Endodermal cell (in vitro differentiated cells): ENCODE results near the gene C19orf47. TPM values are rescaled to one million over a fixed set of nuclear protein-coding genes. Genes with fewer than 3 reads are reported as not detected.

Source experiments
- DNase-seq: peaks from one replicate; pipeline ENCODE4 v3.0.0-alpha.2; 2017
- H3K27ac ChIP-seq: 2 replicates; pipeline ENCODE4 v1.5.1; 2013; ENCODE audit warnings: mild to moderate bottlenecking, low read depth, low read length, moderate library complexity
- H3K27me3 ChIP-seq: 2 replicates; pipeline ENCODE4 v1.6.1; 2013; ENCODE audit warnings: mild to moderate bottlenecking, low read length, moderate library complexity; ENCODE audit not compliant: insufficient read depth, control insufficient read depth, poor library complexity, severe bottlenecking
- H3K36me3 ChIP-seq: 2 replicates; pipeline ENCODE4 v1.7.0; 2013; ENCODE audit warnings: mild to moderate bottlenecking, low read length, moderate library complexity; ENCODE audit not compliant: control insufficient read depth, insufficient read depth
- H3K4me1 ChIP-seq: one replicate; pipeline ENCODE4 v1.7.0; 2013; ENCODE audit warnings: low read length; ENCODE audit not compliant: control insufficient read depth, insufficient read depth
- H3K4me3 ChIP-seq: 2 replicates; pipeline ENCODE4 v1.5.1; 2013; ENCODE audit warnings: mild to moderate bottlenecking, low read length, moderate library complexity
- H3K9ac ChIP-seq: 2 replicates; pipeline ENCODE4 v1.6.1; 2013; ENCODE audit warnings: mild to moderate bottlenecking, low read length, moderate library complexity; ENCODE audit not compliant: poor library complexity, severe bottlenecking; ENCODE audit errors: extremely low read depth
- H3K9me3 ChIP-seq: 2 replicates; pipeline ENCODE4 v1.6.1; 2013; ENCODE audit warnings: mild to moderate bottlenecking, low read length, moderate library complexity; ENCODE audit not compliant: control insufficient read depth
- H3K27ac Mint-ChIP-seq: 2 replicates; pipeline ENCODE4 v1.8.0; 2020; ENCODE audit warnings: mixed read lengths
- H3K27me3 Mint-ChIP-seq: 2 replicates; pipeline ENCODE4 v1.8.0; 2021; ENCODE audit warnings: mild to moderate bottlenecking, mixed read lengths; ENCODE audit not compliant: insufficient read depth
- H3K36me3 Mint-ChIP-seq: 2 replicates; pipeline ENCODE4 v1.8.0; 2020; ENCODE audit warnings: low read depth, mixed read lengths
- H3K4me1 Mint-ChIP-seq: 2 replicates; pipeline ENCODE4 v1.8.0; 2020; ENCODE audit warnings: mixed read lengths
- H3K4me3 Mint-ChIP-seq: 2 replicates; pipeline ENCODE4 v1.8.0; 2020; ENCODE audit warnings: mild to moderate bottlenecking, moderate library complexity, mixed read lengths
- H3K9me3 Mint-ChIP-seq: 2 replicates; pipeline ENCODE4 v1.8.0; 2020; ENCODE audit warnings: mild to moderate bottlenecking, mixed read lengths
- CTCF ChIP-seq: fragments of 200-600 bp; sonication (generic); conservative IDR thresholded peaks from 2 replicates; pipeline ENCODE4 v1.5.0; 2021; ENCODE audit warnings: antibody characterized with exemption, mild to moderate bottlenecking
- WGBS, 2 experiments: methylation state at CpG; one replicate each; pipeline versions ENCODE4 v1.1.5 to v1.1.7; 2013; ENCODE audit warnings: missing lambda C conversion rate in 2 of 2, mixed read lengths in 1 of 2; ENCODE audit not compliant: insufficient coverage in 1 of 2, insufficient read length in 1 of 2; 5-methylcytosine and 5-hydroxymethylcytosine counted together
- total RNA-seq, 2 donors: library from RNA; stranded (reverse); fragmentation: NEBNext Ultra II Directional in 1 of 2; extraction: Animal tissue kit (Norgen Biotek cat#: 25700) in 1 of 2; gene quantifications; 2 replicates in 1 of 2; 3 replicates in 1 of 2; pipeline ENCODE4 v1.2.1, GENCODE V29; 2021

Gene C19orf47
- total RNA-seq, 2 donors from 2014 or later = 15.6 to 18.1 TPM

- H3K27me3 Mint-ChIP-seq = no peaks in the 10 kb centered on the region
- Histone ChIP-seq H3K4me3 (no peak overlapping the region), H3K9ac (no peak overlapping the region), H3K36me3 (no peaks in the 10 kb centered on the region), H3K27me3 (no peaks in the 10 kb centered on the region), H3K27ac (no peak overlapping the region), H3K9me3 (no peaks in the 10 kb centered on the region), H3K4me1 (no peaks in the 10 kb centered on the region)
- H3K4me3 Mint-ChIP-seq = no peak overlapping the region
- H3K9me3 Mint-ChIP-seq = no peaks in the 10 kb centered on the region
- no peaks in the 10 kb centered on the region for H3K4me1 Mint-ChIP-seq
- no peak for DNase-seq
- WGBS, 2 experiments = 100% methylated on average over 1 to 2 of the region's 5 CpGs
- TF ChIP-seq CTCF = no peak
- H3K27ac Mint-ChIP-seq = no peak overlapping the region
- peaks cover 5% of the 10 kb centered on the region for H3K36me3 Mint-ChIP-seq
Observed at GRCh38 chr19:40358773-40359172, 10.6 kb upstream of the C19orf47 start.

- no peak for DNase-seq
- H3K36me3 Mint-ChIP-seq = peaks cover 5% of the 10 kb centered on the region
- 88 to 89% methylated on average over 1 to 3 of the region's 3 CpGs for WGBS, 2 experiments
- no peaks in the 10 kb centered on the region for H3K27me3 Mint-ChIP-seq
- no peak for TF ChIP-seq CTCF
- H3K4me1 ChIP-seq = no peaks in the 10 kb centered on the region
- H3K4me3 Mint-ChIP-seq = no peak overlapping the region
- H3K9me3 ChIP-seq = no peaks in the 10 kb centered on the region
- H3K27me3 ChIP-seq = no peaks in the 10 kb centered on the region
- no peak overlapping the region for H3K27ac Mint-ChIP-seq
- H3K36me3 ChIP-seq = no peaks in the 10 kb centered on the region
- no peak overlapping the region for H3K4me3 ChIP-seq
- no peak overlapping the region for H3K9ac ChIP-seq
- no peaks in the 10 kb centered on the region for H3K9me3 Mint-ChIP-seq
- H3K27ac ChIP-seq = no peak overlapping the region
- no peaks in the 10 kb centered on the region for H3K4me1 Mint-ChIP-seq
Observed at GRCh38 chr19:40357640-40358039, 9.4 kb upstream of the C19orf47 start.

GRCh38 chr19:40356681-40357595 lies 8.7 kb upstream of the C19orf47 start:
- Mint-ChIP-seq H3K27me3 (no peaks in the 10 kb centered on the region), H3K27ac (no peak overlapping the region), H3K4me1 (no peaks in the 10 kb centered on the region), H3K36me3 (no peaks in the 10 kb centered on the region), H3K9me3 (no peaks in the 10 kb centered on the region), H3K4me3 (no peak overlapping the region)
- TF ChIP-seq CTCF = no peak
- 88 to 95% methylated on average over 2 to 6 of the region's 6 CpGs for WGBS, 2 experiments
- Histone ChIP-seq H3K9me3 (no peaks in the 10 kb centered on the region), H3K27ac (no peak overlapping the region), H3K4me1 (no peaks in the 10 kb centered on the region), H3K4me3 (no peak overlapping the region), H3K27me3 (no peaks in the 10 kb centered on the region), H3K9ac (no peak overlapping the region), H3K36me3 (no peaks in the 10 kb centered on the region)
- no peak for DNase-seq
